NT2/D1 (cell line): ENCODE results near the gene SPAM1.

ENCODE experiments used
- SUZ12 ChIP-seq: IDR thresholded peaks from 2 replicates; pipeline ENCODE4 v1.6.1; 2011; ENCODE audit not compliant: insufficient read length, insufficient read depth; ENCODE audit errors: extremely low read depth
- YY1 ChIP-seq: IDR thresholded peaks from 2 replicates; pipeline ENCODE4 v1.6.1; 2011; ENCODE audit not compliant: insufficient read length, insufficient read depth
- ZNF274 ChIP-seq: IDR thresholded peaks from 2 replicates; pipeline ENCODE4 v1.6.1; 2011; ENCODE audit warnings: mild to moderate bottlenecking, low read depth, low read length

DNA sequence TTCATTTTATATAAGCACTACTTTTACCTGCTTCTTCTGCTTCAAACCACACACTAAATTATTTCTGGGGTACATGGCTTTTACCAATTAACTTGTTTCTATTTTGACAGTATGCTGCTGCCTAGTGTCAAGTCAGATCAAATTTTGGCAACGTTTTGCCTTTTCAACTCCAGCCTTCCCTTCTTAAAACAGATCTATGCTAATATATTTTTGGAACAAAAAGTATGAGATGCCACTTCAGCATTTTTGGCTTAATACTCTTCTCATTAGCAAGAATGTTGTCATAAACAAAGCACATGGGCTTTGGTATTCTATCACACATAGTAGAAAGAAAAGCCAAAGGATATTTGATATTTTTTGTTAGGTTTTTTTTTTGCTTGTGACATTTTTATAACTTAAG is 47.8 kb downstream of the SPAM1 start:
- no peak for TF ChIP-seq SUZ12
- TF ChIP-seq ZNF274 = no peak
- no peak for TF ChIP-seq YY1
